HG02571 (cell line): ENCODE results near the gene KLHDC3.

Source experiments
- ATAC-seq: cut with Tn5 transposase; IDR thresholded peaks from one replicate; pipeline ENCODE4 v1.9.1; 2021; ENCODE audit warnings: mild to moderate bottlenecking, moderate library complexity; ENCODE audit not compliant: unreplicated experiment

The KLHDC3 gene, protein sequence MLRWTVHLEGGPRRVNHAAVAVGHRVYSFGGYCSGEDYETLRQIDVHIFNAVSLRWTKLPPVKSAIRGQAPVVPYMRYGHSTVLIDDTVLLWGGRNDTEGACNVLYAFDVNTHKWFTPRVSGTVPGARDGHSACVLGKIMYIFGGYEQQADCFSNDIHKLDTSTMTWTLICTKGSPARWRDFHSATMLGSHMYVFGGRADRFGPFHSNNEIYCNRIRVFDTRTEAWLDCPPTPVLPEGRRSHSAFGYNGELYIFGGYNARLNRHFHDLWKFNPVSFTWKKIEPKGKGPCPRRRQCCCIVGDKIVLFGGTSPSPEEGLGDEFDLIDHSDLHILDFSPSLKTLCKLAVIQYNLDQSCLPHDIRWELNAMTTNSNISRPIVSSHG

DNA sequence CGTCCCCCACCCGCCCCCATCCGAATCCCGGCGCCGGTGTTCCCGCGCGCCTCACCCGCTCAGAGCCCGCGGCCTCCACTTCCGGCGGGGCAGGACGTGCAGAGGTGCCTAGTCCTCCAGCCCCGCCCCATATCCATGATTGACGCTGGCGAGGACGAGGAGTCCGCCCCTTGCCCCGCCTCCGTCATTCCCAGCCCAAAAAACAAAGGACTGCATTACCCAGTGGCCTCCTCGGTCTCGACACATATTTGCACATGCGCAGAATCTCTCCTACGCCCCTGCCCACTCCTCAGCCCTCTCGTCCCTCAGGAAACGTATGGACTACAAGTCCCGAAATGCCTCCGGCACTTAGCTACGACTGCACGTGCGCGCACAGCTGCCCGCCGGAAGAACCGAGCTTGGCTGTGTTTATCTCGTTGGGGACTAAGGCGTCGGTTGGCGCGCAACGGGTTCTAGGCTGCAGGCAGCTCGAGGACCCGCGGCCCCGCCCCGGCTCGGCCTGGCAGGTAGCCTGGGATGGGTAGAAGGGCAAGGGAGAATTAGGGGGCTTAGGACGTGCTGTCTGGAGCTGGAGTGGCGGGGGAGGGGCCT lies at the start of gene KLHDC3, which contains the start of gene MEA1:
TSS of gene KLHDC3 (plus strand) at position 407 of the 591 bp plus-strand sequence. CDS start 2,944 bp downstream, outside the sequence.
TSS of gene MEA1 (minus strand) at position 104 of the 591 bp plus-strand sequence. CDS start 133 bp downstream, outside the sequence.
- ATAC-seq: peak; percentile 91

DNA sequence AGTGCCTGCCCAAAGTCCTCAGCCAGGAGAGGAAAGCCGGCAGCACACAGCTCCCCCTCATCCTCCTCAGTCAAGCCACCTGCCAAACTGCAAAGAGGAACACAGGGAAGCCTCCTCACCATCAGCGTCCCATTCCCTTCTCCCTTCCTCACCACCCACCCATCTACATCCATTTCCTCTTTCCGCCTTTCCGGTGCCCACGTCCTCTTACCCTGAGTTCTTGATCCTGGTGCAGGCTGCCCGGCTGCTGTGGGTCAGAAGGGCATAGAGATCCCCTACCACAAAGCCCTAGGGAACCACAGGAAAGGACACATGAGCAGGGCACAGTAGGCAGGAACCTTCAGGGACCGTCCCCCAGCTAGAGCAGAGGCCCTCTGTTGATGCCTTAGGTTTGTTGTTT lies 47.5 kb upstream of the KLHDC3 start:
- ATAC-seq: no peak

DNA sequence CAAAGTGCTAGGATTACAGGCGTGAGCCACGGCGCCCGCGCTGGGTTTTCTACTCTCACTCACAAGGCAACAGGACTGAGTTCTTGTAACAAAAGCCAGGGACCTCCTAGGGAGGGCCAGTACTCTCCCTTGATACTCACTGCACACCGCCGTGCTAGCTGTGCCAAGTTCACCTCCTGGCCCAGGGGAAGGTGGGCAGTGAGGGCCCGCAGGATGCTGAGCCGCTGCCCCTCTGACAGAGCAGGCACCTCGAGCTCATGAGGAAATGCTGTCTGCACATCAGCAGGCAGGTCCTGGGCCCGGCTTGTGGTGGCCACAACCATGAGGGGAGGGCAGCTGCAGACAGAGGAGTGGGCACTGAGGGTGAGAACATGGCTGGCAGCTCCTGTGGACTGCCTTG lies 46.8 kb upstream of the KLHDC3 start:
- ATAC-seq: no peak

DNA sequence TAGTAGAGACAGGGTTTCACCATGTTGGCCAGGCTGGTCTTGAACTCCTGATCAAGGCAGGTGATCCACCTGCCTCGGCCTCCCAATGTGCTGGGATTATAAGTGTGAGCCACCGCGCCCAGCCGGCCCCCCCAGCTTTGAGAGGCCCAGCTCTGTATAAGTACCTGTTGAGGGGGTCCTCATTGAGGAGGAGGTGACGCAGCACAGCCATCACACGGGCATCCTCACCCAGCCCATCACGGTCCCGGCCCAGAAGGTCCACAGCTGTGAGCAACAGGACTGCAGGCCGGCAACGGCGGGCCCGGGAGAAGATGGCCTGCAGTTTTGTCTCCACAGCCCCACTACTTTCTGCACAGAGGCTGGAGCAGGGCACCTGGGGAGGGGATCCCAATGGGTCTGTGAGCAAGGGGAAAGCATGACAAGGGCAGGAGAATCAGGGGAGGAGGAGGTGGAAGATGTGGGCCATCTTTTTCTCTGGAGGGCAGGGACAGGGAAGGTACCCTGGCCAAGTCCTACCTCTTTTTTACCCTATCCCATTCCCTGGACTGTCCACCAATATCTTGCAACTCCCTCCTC lies 45.8 kb upstream of the KLHDC3 start:
- no peak for ATAC-seq

DNA sequence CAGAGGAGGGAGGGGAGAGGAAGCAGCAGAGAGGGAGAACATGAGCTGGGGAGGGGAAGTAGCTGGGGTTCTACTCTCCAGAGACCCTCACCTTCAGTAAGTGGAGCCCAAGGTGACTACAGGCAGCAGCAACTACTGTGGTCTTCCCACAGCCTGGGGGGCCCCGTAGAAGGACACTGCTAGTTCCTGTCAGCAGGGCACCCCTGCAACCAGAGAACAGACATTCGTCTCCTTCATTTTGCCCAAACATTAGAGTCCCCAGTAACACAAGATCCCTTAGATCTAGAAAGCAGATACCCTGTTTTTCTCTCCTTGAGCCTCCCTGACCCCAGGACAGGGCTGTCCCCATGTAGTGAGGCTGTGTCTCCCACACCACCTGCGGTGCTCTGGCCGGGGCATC lies 45.3 kb upstream of the KLHDC3 start:
- ATAC-seq: no peak

DNA sequence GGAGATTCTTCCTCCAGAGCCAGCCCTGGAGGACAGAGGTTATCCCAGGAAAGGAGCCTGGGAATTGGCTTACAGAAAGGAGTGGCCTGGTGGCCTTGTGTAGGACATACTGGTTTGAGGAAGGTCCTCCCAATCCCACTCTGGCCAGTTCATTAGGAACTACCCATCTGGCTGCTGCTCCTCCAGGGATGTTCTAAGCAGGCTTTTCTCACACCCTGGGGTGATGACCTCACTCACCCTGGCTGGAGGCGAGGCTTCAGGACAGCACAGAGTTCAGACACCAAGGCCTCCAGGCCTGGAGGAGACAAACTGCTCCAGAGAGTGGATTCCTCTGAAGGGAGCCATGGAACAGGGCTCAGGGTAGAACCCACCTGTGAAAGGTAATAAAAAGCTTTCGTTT lies 44.6 kb upstream of the KLHDC3 start:
- no peak for ATAC-seq

DNA sequence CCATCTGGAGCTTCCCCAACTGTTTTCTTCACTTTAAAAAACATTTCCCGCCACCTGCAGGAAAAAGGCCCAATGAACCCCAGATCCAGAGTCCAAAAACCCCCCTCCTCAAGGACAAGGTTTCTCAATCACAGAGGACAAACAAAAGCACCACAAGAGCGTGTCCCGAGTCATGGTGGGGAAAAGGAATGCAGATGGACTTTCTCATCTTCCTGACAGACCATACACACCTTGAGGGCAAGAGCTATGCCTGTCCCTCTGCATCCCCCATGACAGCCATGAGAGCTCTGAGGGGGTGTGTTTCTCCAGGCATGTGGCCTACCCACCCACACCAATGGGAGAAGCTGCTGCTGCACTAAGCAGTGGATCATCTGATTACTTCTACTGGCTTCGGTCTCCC lies 44.1 kb upstream of the KLHDC3 start:
- ATAC-seq: no peak

DNA sequence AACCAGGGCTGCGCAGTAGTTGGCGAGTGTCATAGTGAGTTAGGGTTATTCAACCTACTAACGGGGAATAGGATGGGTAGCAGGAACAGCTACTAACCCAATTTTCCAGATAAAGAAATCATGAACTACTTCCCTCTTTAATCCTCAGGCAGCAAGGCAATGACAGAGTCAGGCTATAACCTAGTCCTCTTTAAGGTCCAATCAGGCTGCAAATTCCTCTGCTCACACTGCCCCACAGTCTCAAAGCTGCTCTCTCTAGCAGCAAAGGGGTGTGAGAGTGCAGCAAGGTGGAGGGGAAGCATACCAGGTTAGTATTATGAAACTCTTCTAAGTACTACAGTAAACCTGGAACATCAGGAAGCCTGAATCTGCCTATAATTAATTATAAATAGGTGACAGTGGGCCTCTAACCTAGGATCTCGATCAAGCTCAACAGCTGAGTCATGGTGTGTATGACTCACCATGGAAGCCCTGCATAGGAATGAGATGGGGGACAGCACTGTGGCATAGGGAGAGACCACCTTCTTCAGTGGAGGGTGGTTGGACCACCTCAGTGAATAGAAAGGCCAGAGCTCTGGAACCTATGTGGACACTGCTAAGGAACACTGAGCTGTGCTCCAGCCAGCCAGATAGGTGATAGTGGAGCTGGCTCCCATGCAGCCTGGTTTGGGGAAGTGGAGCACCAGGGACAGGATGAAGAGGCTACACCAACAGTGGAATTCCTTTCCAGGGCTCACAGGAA lies 43.0 kb upstream of the KLHDC3 start:
- no peak for ATAC-seq

DNA sequence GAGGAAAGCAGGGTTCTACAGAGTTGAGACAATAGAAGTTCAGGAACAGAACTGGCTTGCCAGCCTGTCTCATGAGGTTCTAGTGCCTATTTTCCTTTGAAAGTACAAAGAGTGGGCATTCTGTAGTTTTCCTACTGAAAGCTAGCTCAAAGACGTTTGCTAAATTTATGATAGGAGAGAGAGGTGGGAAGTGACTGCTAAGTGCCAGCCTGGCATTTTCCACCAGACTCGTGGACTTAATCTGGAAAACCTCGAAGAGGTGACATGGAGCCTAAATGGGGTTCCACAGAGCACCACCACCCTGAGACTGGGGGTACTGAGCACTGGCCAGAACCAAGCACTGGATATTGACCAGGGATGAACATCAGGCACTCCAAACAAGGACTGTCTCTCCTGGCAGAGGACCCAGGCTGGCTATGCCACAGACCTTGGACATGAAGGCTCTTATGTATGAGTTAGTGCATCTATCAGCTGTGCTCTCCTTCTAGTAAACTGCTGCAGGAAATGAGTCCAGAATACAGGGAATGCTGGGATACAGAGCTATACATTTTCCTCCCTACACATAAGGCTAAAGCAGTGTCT lies 42.2 kb upstream of the KLHDC3 start:
- ATAC-seq: no peak

DNA sequence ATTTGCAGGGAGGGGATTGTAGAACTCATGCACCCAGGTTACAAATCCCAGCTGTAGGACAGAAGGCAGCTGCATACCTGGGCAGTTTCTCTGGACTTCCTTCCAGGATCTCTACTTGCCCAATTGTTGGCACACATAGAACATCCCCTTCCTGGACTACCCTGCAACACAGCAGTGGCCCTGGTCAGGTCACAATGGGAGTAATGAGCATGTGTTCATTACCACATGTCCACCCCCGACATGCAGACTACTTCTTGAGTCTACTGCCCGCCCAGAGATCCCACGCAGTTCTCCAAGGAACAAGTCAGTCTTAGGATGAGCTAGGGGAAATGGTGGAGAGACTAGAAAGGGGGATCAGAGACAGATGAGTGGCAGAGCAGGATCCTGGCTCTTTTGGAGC lies 40.1 kb upstream of the KLHDC3 start:
- no peak for ATAC-seq

DNA sequence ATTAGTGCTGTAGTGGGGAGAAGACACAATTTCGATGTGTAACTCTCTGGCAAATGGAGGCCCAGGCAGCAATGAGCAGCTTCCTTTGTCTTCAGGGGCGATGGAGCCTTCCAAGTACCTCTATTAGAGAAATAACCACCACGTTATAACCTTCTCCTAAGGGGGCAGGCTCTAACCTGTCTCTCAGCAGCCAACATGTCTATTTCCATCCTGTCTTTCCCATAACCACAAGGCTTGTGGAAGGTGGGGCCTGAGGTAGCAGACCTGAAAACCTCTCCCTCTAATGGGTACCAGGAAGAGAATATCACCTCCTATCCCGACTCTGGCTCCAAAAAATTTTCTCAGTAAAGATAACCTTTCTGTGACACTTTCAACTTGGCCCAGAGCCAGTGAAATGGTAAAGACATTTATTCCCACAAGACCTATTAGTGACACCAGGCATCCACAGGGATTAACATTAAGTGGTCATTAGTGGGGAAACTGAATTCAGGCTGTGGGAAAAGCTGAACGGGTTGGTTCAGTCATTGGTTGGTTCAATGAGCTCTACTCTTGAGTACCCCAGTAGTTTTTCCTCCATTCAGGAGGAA lies 39.0 kb upstream of the KLHDC3 start:
- no peak for ATAC-seq

DNA sequence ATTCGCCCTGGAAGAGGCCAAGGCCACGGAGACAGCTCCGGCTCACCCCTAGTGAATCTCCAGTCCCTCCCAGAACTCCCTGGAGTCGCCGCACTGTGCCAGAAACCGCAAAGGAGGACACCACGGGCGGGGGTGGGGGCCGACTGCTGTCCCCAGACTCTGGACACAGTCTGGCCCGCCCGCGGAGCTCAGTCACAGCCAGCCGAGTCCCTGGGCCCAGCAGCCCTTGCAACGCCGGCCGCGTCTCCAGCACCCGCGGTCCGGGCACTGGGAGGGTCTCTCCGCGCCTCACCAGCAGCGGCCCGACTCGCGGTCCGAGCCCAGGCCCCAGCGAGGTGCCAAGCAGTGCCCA lies 35.6 kb upstream of the KLHDC3 start:
- ATAC-seq: peak; percentile 23

DNA sequence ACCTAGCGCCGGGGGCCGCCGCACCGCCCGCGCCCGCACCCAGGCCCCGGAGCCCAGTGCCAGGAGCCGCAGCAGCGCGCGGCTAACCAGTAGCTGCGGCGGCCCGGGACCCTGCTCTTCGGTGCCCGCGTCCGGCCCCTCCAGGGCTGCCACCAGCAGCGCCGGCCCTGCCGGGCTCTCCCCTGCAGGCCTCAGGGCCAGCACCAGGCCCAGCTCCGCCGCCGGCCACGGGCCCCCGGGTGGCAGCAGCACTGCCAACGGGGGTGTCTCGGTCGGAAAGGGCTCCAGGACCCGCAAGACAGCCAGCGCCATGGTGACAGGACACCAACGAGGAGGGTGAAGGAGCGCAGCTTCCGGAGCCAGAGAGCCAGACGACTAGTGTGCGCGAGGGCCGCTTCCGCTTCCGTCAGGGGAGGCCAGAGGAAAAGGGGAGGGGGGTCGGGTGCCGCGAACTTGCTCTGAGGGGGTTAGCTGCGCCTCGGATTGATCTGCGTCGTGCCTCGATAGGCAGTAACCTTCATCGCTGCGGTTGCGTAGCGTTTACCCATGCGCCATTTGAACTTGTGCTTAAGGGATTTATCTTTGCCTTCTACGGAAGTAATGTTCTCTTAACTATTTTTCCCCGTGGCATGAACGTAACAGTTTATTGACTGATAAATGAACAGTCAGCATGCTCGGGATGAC lies 35.1 kb upstream of the KLHDC3 start, which contains the start of gene PEX6:
TSS of gene PEX6 (minus strand) at position 343 of the 684 bp plus-strand sequence. CDS start at position 312, 31 bp downstream.
- peak; percentile 75 for ATAC-seq

DNA sequence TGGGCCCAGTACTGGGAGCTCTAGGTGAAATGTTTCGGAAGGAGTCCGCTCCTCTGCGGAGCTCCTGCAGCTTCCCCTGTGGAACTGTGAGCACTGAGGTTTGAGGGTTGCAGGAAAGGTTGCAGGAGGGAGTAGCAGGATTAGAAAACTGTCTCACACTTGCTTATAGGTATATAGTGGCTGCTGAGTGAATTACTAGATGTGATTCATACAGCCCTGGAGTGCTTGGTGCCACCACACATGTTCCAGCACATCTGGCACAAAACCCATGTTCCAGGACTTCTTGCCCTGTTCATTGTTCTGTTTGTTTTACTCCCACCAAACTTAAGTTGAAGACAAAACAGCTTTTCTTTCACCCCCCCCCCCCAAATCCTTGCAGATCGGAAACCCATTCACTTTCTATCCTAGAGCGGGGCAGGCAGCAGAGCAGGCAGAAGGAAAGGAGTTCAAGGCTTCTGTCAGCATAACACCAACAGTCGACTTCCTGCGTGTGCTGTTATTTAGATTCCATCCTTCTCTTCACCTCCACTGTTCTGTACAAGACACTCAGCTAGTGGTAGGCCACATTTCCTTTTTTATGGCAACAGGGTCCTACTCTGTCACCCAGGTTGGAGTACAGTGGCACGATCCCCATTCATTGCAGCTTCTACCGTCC lies 34.4 kb upstream of the KLHDC3 start:
- ATAC-seq: no peak

DNA sequence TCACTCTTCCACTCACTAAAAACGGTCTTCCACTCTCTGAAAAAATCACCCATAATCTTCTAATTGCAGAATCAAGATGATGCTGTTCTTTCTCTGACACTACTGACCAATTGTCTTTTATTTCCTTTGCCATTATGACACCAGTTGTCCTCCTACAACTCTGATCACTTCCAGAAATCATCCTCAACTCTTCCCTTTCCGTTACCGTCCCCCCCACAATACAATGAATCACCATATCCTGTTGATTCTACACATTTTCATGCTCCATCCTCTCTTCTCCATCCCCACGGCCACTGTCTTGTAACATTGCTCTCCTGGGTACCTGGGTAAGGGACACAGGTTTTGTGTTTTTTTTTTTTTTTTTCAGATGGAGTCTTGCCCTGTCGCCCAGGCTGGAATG lies 32.2 kb upstream of the KLHDC3 start:
- no peak for ATAC-seq

DNA sequence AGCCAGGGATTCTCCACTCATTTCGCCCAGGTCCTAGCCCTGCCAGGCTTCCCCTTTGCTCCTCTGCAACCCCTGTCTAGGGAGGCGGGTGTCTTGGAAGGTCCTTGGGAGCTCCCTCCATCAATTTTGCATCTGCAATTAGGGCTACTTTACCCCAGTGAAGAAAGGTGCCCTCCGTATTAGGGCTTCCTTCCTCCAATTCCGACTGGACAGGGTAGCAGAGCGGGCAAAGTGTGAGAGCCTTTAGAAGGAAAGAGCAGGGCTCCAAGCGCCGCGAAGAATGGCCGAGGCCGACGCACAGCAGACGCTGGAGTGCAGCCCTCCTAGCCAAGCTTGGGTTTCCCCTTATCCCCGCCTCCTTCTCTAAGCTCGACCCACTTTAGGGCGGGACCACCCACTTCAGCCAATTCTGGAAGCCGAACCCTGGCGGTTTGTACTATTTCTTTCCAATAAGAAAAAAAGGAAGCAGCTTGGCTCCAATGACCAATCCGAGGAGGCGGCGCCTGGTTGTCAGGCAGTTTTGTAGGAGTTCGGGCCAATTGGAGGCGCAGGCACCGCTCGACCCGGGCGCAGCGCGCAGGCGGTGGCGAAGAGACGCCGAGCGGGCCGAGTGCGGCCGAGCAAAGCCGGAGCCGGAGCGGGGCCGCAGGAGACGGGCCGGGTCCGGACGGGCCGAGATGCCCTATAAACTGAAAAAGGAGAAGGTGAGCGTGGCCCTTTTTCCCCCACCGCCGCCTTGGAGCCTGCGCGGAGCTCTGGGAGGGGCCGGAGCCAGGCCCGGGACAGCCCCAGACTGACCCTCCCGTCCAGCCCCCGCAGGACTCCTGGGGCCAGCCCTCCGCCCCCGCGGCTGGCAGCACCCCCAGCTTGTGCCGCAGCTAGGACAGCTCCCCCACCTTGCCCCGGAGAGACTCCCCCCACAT lies 29.8 kb upstream of the KLHDC3 start, which contains the start of gene PPP2R5D:
TSS of gene PPP2R5D (plus strand) at position 570 of the 923 bp plus-strand sequence. CDS start at position 678, 108 bp downstream.
- ATAC-seq: peak; percentile 88

DNA sequence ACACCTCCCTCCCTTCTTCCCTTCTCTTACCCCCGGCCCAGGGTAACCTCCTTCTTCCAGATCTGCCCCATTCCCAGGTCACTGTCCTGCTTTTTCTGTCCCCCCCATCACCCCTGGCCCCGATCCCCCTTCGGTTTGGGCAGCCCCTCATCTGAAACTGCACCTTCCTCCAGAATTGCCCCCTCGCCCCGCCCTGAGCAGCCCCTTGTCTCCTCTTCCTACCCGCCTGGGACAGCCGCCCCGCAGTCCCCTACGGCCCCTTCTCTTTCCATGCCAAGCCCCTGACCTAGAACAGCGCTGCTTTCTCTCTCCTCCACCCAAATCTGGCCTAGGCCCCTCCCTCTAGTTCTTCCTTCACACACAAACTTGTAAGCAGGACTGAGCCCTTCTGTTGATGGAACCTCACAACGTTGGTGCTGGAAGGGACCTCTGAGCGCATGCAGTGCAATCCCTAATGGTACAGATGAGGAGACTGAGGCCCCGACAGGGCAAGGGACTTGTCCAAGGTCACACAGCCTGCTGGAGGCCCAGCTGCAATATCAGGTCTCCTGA lies 29.0 kb upstream of the KLHDC3 start:
- ATAC-seq: no peak
